Transverse colon (tissue), 4 donors: ENCODE measurements around the gene MYH9. TPM values are rescaled to one million over a fixed set of nuclear protein-coding genes. Genes with fewer than 3 reads are reported as not detected.

ENCODE experiments used
- DNase-seq: peaks from one replicate; pipeline ENCODE4 v3.0.0-alpha.2; 2019
- H3K27ac ChIP-seq, 4 donors: fragments of 200-600 bp; sonication (generic); 2 replicates each; pipeline ENCODE4 v1.5.1; 2016 to 2018; ENCODE audit warnings: inconsistent platforms in 4 of 4
- H3K27me3 ChIP-seq: fragments of 200-600 bp; sonication (generic); 2 replicates; pipeline ENCODE4 v1.5.1; 2017; ENCODE audit warnings: inconsistent platforms
- H3K36me3 ChIP-seq, 4 donors: fragments of 200-600 bp; sonication (generic); 2 replicates each; pipeline ENCODE4 v1.5.1; 2017 to 2019; ENCODE audit warnings: inconsistent platforms in 4 of 4
- H3K4me1 ChIP-seq, 4 donors: fragments of 200-600 bp; sonication (generic); 2 replicates each; pipeline ENCODE4 v1.5.1; 2017 to 2020; ENCODE audit warnings: inconsistent platforms in 4 of 4
- H3K4me3 ChIP-seq, 4 donors: fragments of 200-600 bp; sonication (generic); 1 replicate in 1 of 4; 2 replicates in 3 of 4; pipeline versions ENCODE4 v1.5.1 to v1.6.1; 2017 to 2019; ENCODE audit warnings: inconsistent platforms in 4 of 4
- H3K9me3 ChIP-seq, 2 donors: fragments of 200-600 bp; sonication (generic); 2 replicates each; pipeline ENCODE4 v1.5.1; 2017 to 2019; ENCODE audit warnings: inconsistent platforms in 2 of 2
- EP300 ChIP-seq: sonication (generic); formaldehyde crosslinking; IDR thresholded peaks from one replicate; pipeline ENCODE4 v1.6.1; 2017; ENCODE audit warnings: antibody characterized with exemption, low read depth
- POLR2A ChIP-seq: fragments of 450-650 bp; IDR thresholded peaks from one replicate; pipeline ENCODE4 v1.6.1; 2016; ENCODE audit warnings: antibody characterized with exemption, mild to moderate bottlenecking, moderate library complexity
- POLR2AphosphoS5 ChIP-seq, 3 donors: sonication (generic); formaldehyde crosslinking; IDR thresholded peaks; one replicate each; pipeline ENCODE4 v1.6.1; 2016; ENCODE audit warnings: antibody characterized with exemption in 3 of 3
- WGBS, 2 donors: methylation state at CpG; one replicate each; pipeline ENCODE4 v1.1.5; 2018; ENCODE audit warnings: low coverage in 1 of 2; 5-methylcytosine and 5-hydroxymethylcytosine counted together
- in situ Hi-C, 4 donors: fragments of 200-750 bp; cut with MboI; loops; one replicate each; pipeline versions ENCODE4 v1.15.0 to v1.15.1; 2017; ENCODE audit warnings: low sequenced_read_pairs in 3 of 4, low pct_ligation_motif_present in 1 of 4, low pct_unique_long_range_greater_than_20kb in 1 of 4
- intact Hi-C: fragments of 100-400 bp; cut with DNase I; formaldehyde crosslinking; loops from one replicate; pipeline ENCODE4 v1.15.1; 2023; ENCODE audit warnings: low total_unique reads
- total RNA-seq, 4 donors: library from RNA; depleted of rRNA; stranded (reverse); fragments of >200 nt; gene quantifications; one replicate each; pipeline ENCODE4 v1.1.0, GENCODE V29; 2016
- TF ChIP-seq, protein P1 (sequence below), 5 experiments: fragments of 200-600 bp in 3 of 5; fragments of 450-650 bp in 2 of 5; sonication (generic) in 3 of 5; IDR thresholded peaks; 1 replicate in 2 of 5; 2 replicates in 3 of 5; pipeline ENCODE4 v1.5.1; 2016 to 2017; ENCODE audit warnings: antibody characterized with exemption in 5 of 5, inconsistent platforms in 3 of 5, mild to moderate bottlenecking in 2 of 5, moderate library complexity in 1 of 5

The MYH9 gene
- total RNA-seq, 4 donors from 2014 or later, result 385 to 511 (median 460) TPM

- peaks cover 51 to 94% (median 87%) of the 10 kb centered on the region in 4 donors for H3K4me1 ChIP-seq
- no peaks in the 10 kb centered on the region for H3K9me3 ChIP-seq
- H3K36me3 ChIP-seq, result no peaks in the 10 kb centered on the region
- H3K27ac ChIP-seq, result peak overlapping the region; percentile 96 to 100 (median 98)
- no peaks in the 10 kb centered on the region for H3K27me3 ChIP-seq
- intact Hi-C loops (no loop called here), in situ Hi-C loops (loop anchor here in 1 of 4 donors (10.0 kb wide), 1 partner anchor 73 kb away; no protein-coding TSS in a partner anchor)
- 50% methylated on average over 4 to 5 of the region's 5 CpGs for WGBS, 2 donors
- H3K4me3 ChIP-seq, result no peak overlapping the region
- no peak for DNase-seq
- TF ChIP-seq POLR2A (no peak), POLR2AphosphoS5 (IDR thresholded peaks at IDR 0.05) (peak in 2 of 3 donors; percentile 32 to 39)
Measured at GRCh38 chr22:36381513-36382128, 6.1 kb downstream of the MYH9 start.

- WGBS, 2 donors, result 57% methylated on average over 16 of the region's 16 CpGs; no CpG with 5 or more reads in 1 of the 2 donors
Measured at GRCh38 chr22:36379593-36380361, 8.0 kb downstream of the MYH9 start.

GRCh38 chr22:36378869-36379217 is 8.9 kb downstream of the MYH9 start:
- DNase-seq, result no peak
- no peak overlapping the region for H3K4me3 ChIP-seq
- H3K36me3 ChIP-seq, result no peaks in the 10 kb centered on the region
- intact Hi-C loops (loop anchor here (5.0 kb wide), 1 partner anchor 88 kb away; no protein-coding TSS in a partner anchor), in situ Hi-C loops (no loop called here)
- 56 to 58% methylated on average over 3 to 5 of the region's 5 CpGs for WGBS, 2 donors
- H3K27me3 ChIP-seq, result no peaks in the 10 kb centered on the region
- H3K9me3 ChIP-seq, result no peaks in the 10 kb centered on the region
- no peak for TF ChIP-seq POLR2AphosphoS5 (IDR thresholded peaks at IDR 0.05)
- TF ChIP-seq EP300, result no peak
- TF ChIP-seq, protein P1, sequence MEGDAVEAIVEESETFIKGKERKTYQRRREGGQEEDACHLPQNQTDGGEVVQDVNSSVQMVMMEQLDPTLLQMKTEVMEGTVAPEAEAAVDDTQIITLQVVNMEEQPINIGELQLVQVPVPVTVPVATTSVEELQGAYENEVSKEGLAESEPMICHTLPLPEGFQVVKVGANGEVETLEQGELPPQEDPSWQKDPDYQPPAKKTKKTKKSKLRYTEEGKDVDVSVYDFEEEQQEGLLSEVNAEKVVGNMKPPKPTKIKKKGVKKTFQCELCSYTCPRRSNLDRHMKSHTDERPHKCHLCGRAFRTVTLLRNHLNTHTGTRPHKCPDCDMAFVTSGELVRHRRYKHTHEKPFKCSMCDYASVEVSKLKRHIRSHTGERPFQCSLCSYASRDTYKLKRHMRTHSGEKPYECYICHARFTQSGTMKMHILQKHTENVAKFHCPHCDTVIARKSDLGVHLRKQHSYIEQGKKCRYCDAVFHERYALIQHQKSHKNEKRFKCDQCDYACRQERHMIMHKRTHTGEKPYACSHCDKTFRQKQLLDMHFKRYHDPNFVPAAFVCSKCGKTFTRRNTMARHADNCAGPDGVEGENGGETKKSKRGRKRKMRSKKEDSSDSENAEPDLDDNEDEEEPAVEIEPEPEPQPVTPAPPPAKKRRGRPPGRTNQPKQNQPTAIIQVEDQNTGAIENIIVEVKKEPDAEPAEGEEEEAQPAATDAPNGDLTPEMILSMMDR (IDR thresholded peaks at IDR 0.05), result no peak
- TF ChIP-seq POLR2A, result no peak
- peaks cover 65 to 100% (median 93%) of the 10 kb centered on the region in 4 donors for H3K4me1 ChIP-seq
- H3K27ac ChIP-seq, result peak overlapping the region; percentile 96 to 100 (median 98)

More at GRCh38 chr22:36379593-36380361, 8.0 kb downstream of the MYH9 start:
- in situ Hi-C loops (loop anchor here in 1 of 4 donors (10.0 kb wide), 1 partner anchor 75 kb away; no protein-coding TSS in a partner anchor), intact Hi-C loops (loop anchor here (5.0 kb wide), 1 partner anchor 88 kb away; no protein-coding TSS in a partner anchor)
- peak overlapping the region; percentile 96 to 100 (median 98) for H3K27ac ChIP-seq
- H3K4me1 ChIP-seq, result peaks cover 59 to 99% (median 91%) of the 10 kb centered on the region in 4 donors
- no peak for DNase-seq
- no peaks in the 10 kb centered on the region for H3K9me3 ChIP-seq
- no peaks in the 10 kb centered on the region for H3K36me3 ChIP-seq
- peak overlapping the region in 1 of 4 donors; percentile 16 for H3K4me3 ChIP-seq
- H3K27me3 ChIP-seq, result no peaks in the 10 kb centered on the region
- TF ChIP-seq EP300, result no peak
- TF ChIP-seq POLR2A, result peak; percentile 17
- no peak for TF ChIP-seq POLR2AphosphoS5 (IDR thresholded peaks at IDR 0.05)

DNA sequence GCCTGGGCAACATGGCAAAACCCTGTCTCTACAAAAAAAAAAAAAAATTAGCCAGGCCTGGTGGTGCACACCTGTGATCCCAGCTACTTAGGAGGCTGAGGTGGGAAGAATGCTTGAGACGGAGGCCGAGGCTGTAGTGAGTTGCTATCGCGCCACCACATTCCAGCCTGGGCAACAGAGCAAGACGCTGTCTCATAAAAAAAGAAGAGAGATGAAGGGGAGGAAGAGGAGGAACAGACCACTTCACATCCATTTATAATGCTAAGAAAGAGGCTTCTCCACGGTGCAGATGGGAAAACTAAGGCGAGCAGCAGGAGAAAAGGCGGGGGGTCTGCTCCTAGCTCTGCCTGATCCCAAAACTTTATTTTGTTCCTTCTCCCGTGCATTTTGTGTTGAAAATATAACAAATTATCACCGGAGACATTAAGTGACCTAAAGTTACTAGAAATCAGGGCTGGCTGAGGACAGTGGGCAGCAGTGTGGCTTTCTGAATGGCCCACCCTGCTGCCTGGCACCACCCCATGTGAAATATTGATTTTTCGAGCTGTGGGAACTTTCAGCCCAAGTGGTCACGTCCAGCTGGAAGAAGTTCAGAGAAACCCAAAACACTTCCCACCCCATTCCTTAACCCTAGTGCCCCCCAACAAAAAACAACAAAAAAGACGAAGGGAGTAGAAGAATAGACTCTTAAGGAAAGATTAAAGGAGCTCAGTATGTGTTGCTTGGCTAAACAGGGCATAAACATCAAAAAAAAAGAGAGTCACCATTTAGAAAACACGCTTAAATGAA is 9.5 kb downstream of the MYH9 start:
- H3K36me3 ChIP-seq, result no peaks in the 10 kb centered on the region
- no peaks in the 10 kb centered on the region for H3K27me3 ChIP-seq
- peak in 1 of 3 donors; percentile 30 for TF ChIP-seq POLR2AphosphoS5 (IDR thresholded peaks at IDR 0.05)
- no peak for TF ChIP-seq EP300
- TF ChIP-seq, protein P1 (IDR thresholded peaks at IDR 0.05), result no peak
- intact Hi-C loops (loop anchor here (5.0 kb wide), 1 partner anchor 89 kb away; no protein-coding TSS in a partner anchor), in situ Hi-C loops (no loop called here)
- no peak overlapping the region for H3K4me3 ChIP-seq
- no peaks in the 10 kb centered on the region for H3K9me3 ChIP-seq
- WGBS, 2 donors, result 46 to 62% methylated on average over 9 to 14 of the region's 14 CpGs
- H3K4me1 ChIP-seq, result peaks cover 65 to 100% (median 93%) of the 10 kb centered on the region in 4 donors
- H3K27ac ChIP-seq, result peak overlapping the region; percentile 96 to 100 (median 98)
- no peak for DNase-seq
